Activated CD8-positive, alpha-beta memory T cell treated with anti-CD3 and anti-CD28 coated beads, Interleukin-2, amount 50 U/mL, for 1 hour (primary cell): ENCODE results near the gene ATOH8.
A peak's percentile ranks its signal among the peaks of the same experiment; 100 is the strongest.
"Not testable (repeated sequence)": the region's sequence is repeated elsewhere in the genome, so short reads cannot be mapped to it uniquely, and the experiment has no call there.

Source experiments
- DNase-seq: peaks from one replicate; pipeline ENCODE4 v3.0.0-alpha.2; 2020; ENCODE audit errors: extremely low read depth

ATOH8 gene

GRCh38 chr2:85753525-85754312 is at the start of gene ATOH8:
Gene ATOH8, plus strand, starts transcription at chr2:85753991. Its CDS starts 199 bp downstream, at chr2:85754190.
- no peak for DNase-seq

GRCh38 chr2:85704038-85704437 is 49.8 kb upstream of the ATOH8 start:
- DNase-seq = no peak

- no peak for DNase-seq
Measured at GRCh38 chr2:85704800-85705679, 48.8 kb upstream of the ATOH8 start.

GRCh38 chr2:85705680-85706039 is 48.1 kb upstream of the ATOH8 start:
- no peak for DNase-seq

GRCh38 chr2:85706063-85706462 is 47.7 kb upstream of the ATOH8 start:
- no peak for DNase-seq

GRCh38 chr2:85706599-85707296 is 47.0 kb upstream of the ATOH8 start:
- DNase-seq = no peak

GRCh38 chr2:85707304-85707703 is 46.5 kb upstream of the ATOH8 start:
- DNase-seq = peak; percentile 32

GRCh38 chr2:85708641-85709040 is 45.1 kb upstream of the ATOH8 start:
- no peak for DNase-seq

- no peak for DNase-seq
Measured at GRCh38 chr2:85709401-85709811, 44.4 kb upstream of the ATOH8 start.

- no peak for DNase-seq
Measured at GRCh38 chr2:85710687-85711577, 42.9 kb upstream of the ATOH8 start.

- DNase-seq = no peak
Measured at GRCh38 chr2:85711578-85712060, 42.2 kb upstream of the ATOH8 start.

GRCh38 chr2:85712336-85712735 is 41.5 kb upstream of the ATOH8 start:
- DNase-seq = no peak

GRCh38 chr2:85712849-85713612 is 40.8 kb upstream of the ATOH8 start:
- DNase-seq = no peak

GRCh38 chr2:85713836-85714235 is 40.0 kb upstream of the ATOH8 start:
- DNase-seq = no peak

GRCh38 chr2:85714421-85714820 is 39.4 kb upstream of the ATOH8 start:
- DNase-seq = not testable (repeated sequence)

- no peak for DNase-seq
Measured at GRCh38 chr2:85714841-85715240, 39.0 kb upstream of the ATOH8 start.

- no peak for DNase-seq
Measured at GRCh38 chr2:85716346-85716914, 37.4 kb upstream of the ATOH8 start.

GRCh38 chr2:85717308-85718008 is 36.3 kb upstream of the ATOH8 start:
- DNase-seq = no peak

GRCh38 chr2:85718009-85718391 is 35.8 kb upstream of the ATOH8 start:
- no peak for DNase-seq
